PC-3 (cell line): ENCODE data around the gene BRF1. TPM values are rescaled to one million over a fixed set of nuclear protein-coding genes. Genes with fewer than 3 reads are reported as not detected.
"Not testable (repeated sequence)": the region's sequence is repeated elsewhere in the genome, so short reads cannot be mapped to it uniquely, and the experiment has no call there.

ENCODE experiments used
- ATAC-seq: fragments of 200-7000 bp; cut with Tn5 transposase; 2 replicates; pipeline ENCODE4 v1.9.1; 2020; ENCODE audit warnings: mild to moderate bottlenecking, moderate library complexity
- BruUV-seq: library from RNA; stranded (reverse); fragments of 400-500 nt; replicated peaks from 2 replicates; lab custom pipeline; 2021; lab: Mats Ljungman, UMichigan
- CTCF ChIA-PET: fragments of 300-600 bp; sonication (Branson Sonifier 250); formaldehyde crosslinking; loops from one replicate; lab custom pipeline; 2022; ENCODE audit warnings: antibody characterized with exemption; lab: Charles Lee
- POLR2A ChIA-PET: fragments of 300-600 bp; sonication (Branson Sonifier 250); formaldehyde crosslinking; loops from one replicate; lab custom pipeline; 2022; ENCODE audit warnings: antibody characterized with exemption; ENCODE audit not compliant: unreplicated experiment; lab: Charles Lee
- DNase-seq: peaks from one replicate; pipeline ENCODE4 v3.0.0-alpha.2; 2015
- H2AFZ ChIP-seq: fragments of 300-600 bp; sonication (generic); 2 replicates; pipeline ENCODE4 v1.6.0; 2016; ENCODE audit warnings: antibody characterized with exemption, low read length
- H3F3A ChIP-seq: fragments of 300-600 bp; sonication (generic); one replicate; pipeline ENCODE4 v1.6.0; 2017; ENCODE audit warnings: antibody characterized with exemption, low read length, control low read depth, mild to moderate bottlenecking; ENCODE audit not compliant: unreplicated experiment
- H3K27ac ChIP-seq: fragments of 300-600 bp; sonication (generic); 2 replicates; pipeline ENCODE4 v1.5.1; 2016; ENCODE audit warnings: mild to moderate bottlenecking, low read length
- H3K27me3 ChIP-seq: fragments of 300-600 bp; sonication (generic); 2 replicates; pipeline ENCODE4 v1.6.1; 2016; ENCODE audit warnings: low read length, mixed read lengths
- H3K36me3 ChIP-seq: fragments of 300-600 bp; sonication (generic); 2 replicates; pipeline ENCODE4 v1.6.1; 2016; ENCODE audit warnings: low read depth, mixed run types, low read length, mixed read lengths
- H3K4me1 ChIP-seq: fragments of 300-600 bp; sonication (generic); 2 replicates; pipeline ENCODE4 v1.5.1; 2016; ENCODE audit warnings: low read length; ENCODE audit not compliant: insufficient read depth
- H3K4me2 ChIP-seq: fragments of 300-600 bp; sonication (generic); 2 replicates; pipeline ENCODE4 v1.6.0; 2016; ENCODE audit warnings: low read length
- H3K4me3 ChIP-seq: fragments of 300-600 bp; sonication (generic); 2 replicates; pipeline ENCODE4 v1.5.1; 2016; ENCODE audit warnings: mild to moderate bottlenecking, low read length, mixed read lengths
- H3K79me2 ChIP-seq: fragments of 300-600 bp; sonication (generic); 2 replicates; pipeline ENCODE4 v1.6.1; 2017; ENCODE audit warnings: low read length, mixed read lengths
- H3K9ac ChIP-seq: fragments of 300-600 bp; sonication (generic); 2 replicates; pipeline ENCODE4 v1.6.0; 2016; ENCODE audit warnings: mild to moderate bottlenecking, low read length
- H3K9me2 ChIP-seq: fragments of 300-600 bp; sonication (generic); replicated peaks from 2 replicates; pipeline ENCODE4 v1.6.1; 2016; ENCODE audit warnings: mixed run types, low read length, mixed read lengths
- H3K9me3 ChIP-seq: fragments of 300-600 bp; sonication (generic); 2 replicates; pipeline ENCODE4 v1.6.1; 2016; ENCODE audit warnings: low read length, mixed read lengths
- H4K20me1 ChIP-seq: fragments of 300-600 bp; sonication (generic); 2 replicates; pipeline ENCODE4 v1.6.1; 2016; ENCODE audit warnings: low read length, mixed read lengths
- EZH2 ChIP-seq: fragments of 300-600 bp; sonication (generic); IDR thresholded peaks from one replicate; pipeline ENCODE4 v1.6.1; 2017; ENCODE audit warnings: antibody characterized with exemption, mild to moderate bottlenecking, low read length; ENCODE audit not compliant: unreplicated experiment
- EZH2phosphoT487 ChIP-seq: fragments of 300-600 bp; sonication (generic); IDR thresholded peaks from 2 replicates; pipeline ENCODE4 v1.6.1; 2018; ENCODE audit warnings: mild to moderate bottlenecking, antibody characterized with exemption, low read length, borderline replicate concordance
- intact Hi-C: fragments of 100-400 bp; cut with micrococcal nuclease; formaldehyde crosslinking; loops from 2 replicates; pipeline ENCODE4 v1.9.0; 2023
- total RNA-seq: library from RNA; depleted of rRNA; stranded (reverse); fragments of >200 nt; gene quantifications from 2 replicates; pipeline ENCODE4 v1.2.3, GENCODE V29; 2014
- TF ChIP-seq, protein P1 (sequence below): fragments of 300-600 bp; sonication (generic); conservative IDR thresholded peaks from 2 replicates; pipeline ENCODE4 v1.5.1; 2017; ENCODE audit warnings: antibody characterized with exemption, low read depth, mild to moderate bottlenecking, low read length

BRF1 gene
- total RNA-seq, 1 experiment from 2014 or later, result 55.8 TPM

DNA sequence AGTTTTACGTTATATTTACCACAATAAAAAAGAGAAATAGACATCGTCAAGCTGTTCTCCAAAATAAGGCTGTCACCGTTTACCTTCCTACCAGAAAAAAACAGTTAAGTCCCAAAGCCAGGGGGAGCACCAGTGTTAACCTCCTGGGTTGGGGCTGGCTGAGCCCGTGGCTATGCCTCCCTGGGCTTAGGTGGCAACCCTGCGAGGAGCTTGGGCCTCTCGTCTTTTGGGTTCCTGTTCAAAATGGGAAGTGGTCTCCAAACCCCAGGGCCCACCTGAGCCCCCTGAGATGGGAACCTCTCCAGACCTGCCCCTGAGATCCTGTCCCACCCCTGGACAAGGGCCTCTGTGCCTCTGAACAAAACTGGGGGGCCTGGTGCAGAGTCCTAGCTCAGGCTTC, 36.6 kb upstream of the BRF1 start:
- no peak overlapping the region for H2AFZ ChIP-seq
- no peaks in the 10 kb centered on the region for H3K9me2 ChIP-seq
- no peaks in the 10 kb centered on the region for H3K36me3 ChIP-seq
- no peak overlapping the region for H3K4me3 ChIP-seq
- no peak overlapping the region for H3K4me2 ChIP-seq
- no peak overlapping the region for H3K9ac ChIP-seq
- no peaks in the 10 kb centered on the region for H3F3A ChIP-seq
- peaks cover 17% of the 10 kb centered on the region; the same call in 1 of the 2 replicates for H3K79me2 ChIP-seq
- no peak for DNase-seq
- no peak for TF ChIP-seq EZH2
- TF ChIP-seq EZH2phosphoT487, result no peak
- TF ChIP-seq, protein P1, sequence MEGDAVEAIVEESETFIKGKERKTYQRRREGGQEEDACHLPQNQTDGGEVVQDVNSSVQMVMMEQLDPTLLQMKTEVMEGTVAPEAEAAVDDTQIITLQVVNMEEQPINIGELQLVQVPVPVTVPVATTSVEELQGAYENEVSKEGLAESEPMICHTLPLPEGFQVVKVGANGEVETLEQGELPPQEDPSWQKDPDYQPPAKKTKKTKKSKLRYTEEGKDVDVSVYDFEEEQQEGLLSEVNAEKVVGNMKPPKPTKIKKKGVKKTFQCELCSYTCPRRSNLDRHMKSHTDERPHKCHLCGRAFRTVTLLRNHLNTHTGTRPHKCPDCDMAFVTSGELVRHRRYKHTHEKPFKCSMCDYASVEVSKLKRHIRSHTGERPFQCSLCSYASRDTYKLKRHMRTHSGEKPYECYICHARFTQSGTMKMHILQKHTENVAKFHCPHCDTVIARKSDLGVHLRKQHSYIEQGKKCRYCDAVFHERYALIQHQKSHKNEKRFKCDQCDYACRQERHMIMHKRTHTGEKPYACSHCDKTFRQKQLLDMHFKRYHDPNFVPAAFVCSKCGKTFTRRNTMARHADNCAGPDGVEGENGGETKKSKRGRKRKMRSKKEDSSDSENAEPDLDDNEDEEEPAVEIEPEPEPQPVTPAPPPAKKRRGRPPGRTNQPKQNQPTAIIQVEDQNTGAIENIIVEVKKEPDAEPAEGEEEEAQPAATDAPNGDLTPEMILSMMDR, result no peak
- H3K9me3 ChIP-seq, result no peaks in the 10 kb centered on the region
- ChIA-PET CTCF (no interaction called here), POLR2A (no interaction called here)
- H3K27me3 ChIP-seq, result no peaks in the 10 kb centered on the region
- no peak for ATAC-seq
- H3K4me1 ChIP-seq, result no peaks in the 10 kb centered on the region
- H3K27ac ChIP-seq, result no peak overlapping the region
- H4K20me1 ChIP-seq, result no peaks in the 10 kb centered on the region
- no TSS peak for BruUV-seq
- intact Hi-C loops, result no loop called here

DNA sequence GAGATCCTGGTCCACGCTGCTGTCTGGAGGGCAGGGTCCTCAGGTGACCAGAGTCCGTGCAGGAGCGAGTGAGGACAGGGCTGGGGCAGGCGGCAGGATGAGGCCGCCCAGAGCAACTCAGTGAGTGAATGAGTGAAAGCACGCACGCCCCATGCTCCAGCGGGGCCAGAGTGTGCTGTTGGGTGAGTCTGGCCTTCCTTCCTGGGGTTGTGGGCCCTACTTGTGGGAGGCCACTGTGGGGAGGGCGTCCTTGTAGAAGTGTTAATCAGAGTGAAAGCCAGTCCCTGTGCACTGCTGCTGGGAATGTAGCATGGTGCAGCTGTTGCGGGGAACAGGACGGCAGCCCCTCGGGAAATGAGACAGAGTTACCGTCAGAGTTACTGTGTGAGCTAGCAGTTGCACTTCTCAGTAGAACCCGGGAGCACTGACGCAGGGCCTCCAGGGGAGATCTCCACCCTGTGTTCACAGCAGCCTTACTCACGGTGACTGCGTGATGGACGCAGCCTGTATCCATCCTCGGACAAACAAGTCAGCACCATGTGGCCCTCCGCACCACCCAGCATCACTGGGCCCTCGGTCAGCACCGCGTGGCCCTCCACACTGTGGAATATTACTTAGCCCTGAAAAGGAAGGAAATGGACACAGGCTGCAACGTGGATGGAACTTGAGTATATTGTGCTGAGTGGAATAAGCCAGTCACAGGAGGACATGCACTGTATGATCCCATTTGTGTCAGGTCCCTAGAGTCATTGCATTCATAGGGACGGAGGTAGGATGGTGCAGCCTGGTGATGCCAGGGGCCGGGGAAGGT, 35.9 kb upstream of the BRF1 start:
- intact Hi-C loops, result no loop called here
- Histone ChIP-seq H3K27me3 (no peaks in the 10 kb centered on the region), H3K4me1 (no peaks in the 10 kb centered on the region), H3K9me3 (no peaks in the 10 kb centered on the region), H4K20me1 (no peaks in the 10 kb centered on the region), H3K9me2 (no peaks in the 10 kb centered on the region), H3K36me3 (no peaks in the 10 kb centered on the region), H3F3A (no peaks in the 10 kb centered on the region), H3K9ac (no peak overlapping the region), H3K4me3 (no peak overlapping the region), H3K4me2 (no peak overlapping the region), H3K79me2 (peaks cover 25% of the 10 kb centered on the region; the same call in 1 of the 2 replicates), H2AFZ (no peak overlapping the region), H3K27ac (no peak overlapping the region)
- CTCF ChIA-PET, result no interaction called here
- no TSS peak for BruUV-seq
- DNase-seq, result no peak
- POLR2A ChIA-PET, result no interaction called here
- no peak for ATAC-seq
- no peak for TF ChIP-seq EZH2phosphoT487

DNA sequence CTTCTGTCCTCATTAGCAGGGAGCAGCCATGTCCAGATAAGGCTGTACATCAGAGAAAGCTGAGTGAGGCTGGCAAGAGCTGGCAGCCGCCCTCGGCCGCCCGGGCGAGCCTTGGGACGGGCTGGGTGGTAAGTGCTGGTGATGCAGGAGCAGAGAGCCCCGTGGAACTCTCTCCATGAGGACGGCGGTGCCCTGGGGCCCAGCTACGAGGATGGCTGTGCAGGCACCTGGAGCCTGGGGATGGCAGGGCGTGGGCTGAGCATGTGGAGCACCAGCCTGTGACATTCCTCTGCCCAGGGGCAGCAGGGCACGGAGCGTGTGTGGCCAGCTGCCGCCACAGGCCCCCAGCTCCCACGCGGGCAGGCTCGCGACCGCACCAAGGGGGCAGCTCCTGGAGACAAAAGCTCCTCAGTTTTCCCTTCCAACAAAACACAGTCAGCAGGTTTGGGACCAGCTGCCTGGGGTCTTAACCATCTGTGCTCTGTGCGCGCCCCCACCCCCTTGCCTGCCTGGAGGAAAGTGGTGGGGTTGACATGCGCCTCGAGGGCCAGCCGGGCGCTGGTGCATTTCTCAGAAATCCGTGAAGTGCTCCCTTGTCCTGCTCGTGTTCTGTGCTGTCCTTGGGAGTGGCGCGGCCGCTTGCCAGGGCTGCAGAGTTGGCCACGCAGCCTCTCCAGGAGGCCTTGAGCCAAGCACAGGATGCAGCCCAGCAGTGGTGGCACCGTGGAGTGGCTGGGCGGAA, 35.1 kb upstream of the BRF1 start:
- intact Hi-C loops, result no loop called here
- Histone ChIP-seq H3K27ac (no peak overlapping the region), H3K4me1 (no peaks in the 10 kb centered on the region), H2AFZ (no peak overlapping the region), H3K36me3 (no peaks in the 10 kb centered on the region), H3K4me3 (no peak overlapping the region), H3K4me2 (no peak overlapping the region), H3K27me3 (no peaks in the 10 kb centered on the region), H4K20me1 (no peaks in the 10 kb centered on the region; the same call in 1 of the 2 replicates), H3F3A (no peaks in the 10 kb centered on the region), H3K79me2 (peaks cover 30% of the 10 kb centered on the region; the same call in 1 of the 2 replicates), H3K9me2 (no peaks in the 10 kb centered on the region), H3K9ac (no peak overlapping the region), H3K9me3 (no peaks in the 10 kb centered on the region)
- DNase-seq (no peak), ATAC-seq (no peak)
- TF ChIP-seq EZH2 (no peak), EZH2phosphoT487 (no peak)
- TF ChIP-seq, protein P1, result no peak
- BruUV-seq, result no TSS peak
- POLR2A ChIA-PET, result no interaction called here
- CTCF ChIA-PET, result no interaction called here

DNA sequence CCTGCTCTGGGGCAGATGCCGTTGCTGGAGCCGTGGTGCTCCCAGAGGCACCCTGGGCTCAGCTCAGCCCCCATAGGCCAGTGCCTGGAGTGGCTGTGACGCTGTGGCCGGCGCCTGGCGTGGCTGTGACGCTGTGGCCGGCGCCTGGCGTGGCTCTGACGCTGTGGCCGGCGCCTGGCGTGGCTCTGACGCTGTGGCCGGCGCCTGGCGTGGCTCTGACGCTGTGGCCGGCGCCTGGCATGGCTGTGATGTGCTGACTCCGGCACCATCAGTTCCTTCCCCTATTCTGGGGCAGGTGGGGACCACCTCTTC, 34.4 kb upstream of the BRF1 start:
- H3K9me2 ChIP-seq, POLR2A ChIA-PET, BruUV-seq, H3F3A ChIP-seq, H3K9ac ChIP-seq, ATAC-seq, H2AFZ ChIP-seq, H3K4me3 ChIP-seq, H3K36me3 ChIP-seq, H3K4me2 ChIP-seq, intact Hi-C loops, H3K27me3 ChIP-seq, CTCF ChIA-PET, DNase-seq, H3K9me3 ChIP-seq, H4K20me1 ChIP-seq, H3K27ac ChIP-seq, H3K4me1 ChIP-seq: not testable (repeated sequence)
- H3K79me2 ChIP-seq, result peaks cover 30% of the 10 kb centered on the region; the same call in 1 of the 2 replicates
